ENCODE results near the gene SPATA18. TPM values are rescaled to one million over a fixed set of nuclear protein-coding genes. Genes with fewer than 3 reads are reported as not detected.

The SPATA18 gene
- total RNA-seq (2021; ENCODE audit: unreplicated experiment): 0.47 TPM
- 0.04 and 0.14 TPM in 2 replicates for polyA plus RNA-seq (2012)
- percentile 13 among the genes with signal in this experiment for Bru-seq, nascent RNA
- percentile 21 among the genes with signal in this experiment for BruChase-seq, experiment 1, labeled RNA remaining after a 6-hour chase
- BruChase-seq, experiment 2, labeled RNA remaining after a 2-hour chase: percentile 21 among the genes with signal in this experiment
- long read RNA-seq, partial matches to known transcripts: 0 of 1 reads
- long read RNA-seq, other reads (novel, unspliced or antisense): 1 of 1 reads

DNA sequence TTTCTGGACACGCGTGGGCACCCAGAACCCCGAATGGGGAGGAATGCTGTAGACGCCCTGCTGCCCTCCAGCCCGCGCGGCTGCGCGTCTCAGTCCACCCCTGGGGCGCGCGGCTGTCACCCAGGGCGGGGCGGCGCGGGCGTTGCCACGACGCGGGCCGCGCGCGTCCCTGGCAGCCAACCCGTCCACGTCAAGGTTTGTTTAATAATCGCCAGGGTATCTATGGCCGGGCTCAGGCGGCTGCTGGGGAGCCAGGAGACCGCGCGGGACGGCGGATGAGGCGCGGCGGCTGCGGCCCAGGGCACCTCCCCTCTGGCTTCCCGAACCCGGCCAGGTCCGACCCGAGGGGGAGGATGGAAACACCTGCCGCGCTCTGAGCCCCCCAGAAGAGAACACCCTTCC lies at the start of gene SPATA18:
Gene SPATA18 (plus strand): TSS at position 92 of the 402 bp plus-strand sequence. CDS start 401 bp downstream, outside the sequence.
- DNase-seq (ENCODE audit: low read depth, low spot score) (no peak), ATAC-seq (peak; percentile 66)
- Histone ChIP-seq H4K20me1 (ENCODE audit: insufficient read depth) (no peaks in the 10 kb centered on the region), H3K27me3 (ENCODE audit: insufficient read depth, low read length) (peaks cover 13% of the 10 kb centered on the region), H2AFZ (ENCODE audit: low read depth, low read length, poor library complexity, severe bottlenecking) (no peak within 1 kb of the TSS), H3K9me2 (ENCODE audit: insufficient read depth) (no peaks in the 10 kb centered on the region), H3K4me3 (replicated peaks in 1 of 2; ENCODE audit: low read depth in 1 of 2, low read length in 2 of 2) (peak within 1 kb of the TSS; percentile 23 to 37), H3K36me3 (ENCODE audit: control insufficient read depth in 1 of 2, insufficient read depth in 2 of 2, low read length in 2 of 2) (no peaks in the 10 kb centered on the region), H3K27ac (ENCODE audit: low read depth, low read length) (peak within 1 kb of the TSS; percentile 8; the same call in 1 of the 2 replicates), H3K4me2 (ENCODE audit: low read length) (peak within 1 kb of the TSS; percentile 59), H3K79me2 (ENCODE audit: insufficient read depth, low read length) (no peaks in the 10 kb centered on the region), H3K9ac (ENCODE audit: low read length) (no peak within 1 kb of the TSS), H3K9me3 (ENCODE audit: control insufficient read depth in 1 of 2, insufficient read depth in 1 of 2, low read depth in 1 of 2, low read length in 2 of 2) (no peaks in the 10 kb centered on the region), H3K4me1 (ENCODE audit: control insufficient read depth in 1 of 2, insufficient read depth in 2 of 2, low read length in 2 of 2) (no peaks in the 10 kb centered on the region; a peak in 1 of 4 replicates)
- TF ChIP-seq CEBPB (IDR thresholded peaks at IDR 0.05; ENCODE audit: low read depth): no peak
- no peak for TF ChIP-seq ZFX (IDR thresholded peaks at IDR 0.05)
- TF ChIP-seq ELF1 (IDR thresholded peaks at IDR 0.05; ENCODE audit: borderline replicate concordance, low read depth): no peak
- TF ChIP-seq JUND (IDR thresholded peaks at IDR 0.05): no peak
- TF ChIP-seq POLR2A (IDR thresholded peaks at IDR 0.05; ENCODE audit: borderline replicate concordance, extremely low read depth, insufficient read depth, insufficient read length): no peak
- TF ChIP-seq ATF3 (IDR thresholded peaks at IDR 0.05): no peak
- no TSS peak for BruUV-seq (replicated peaks)
- intact Hi-C loops (cut with micrococcal nuclease): no loop called here
- ChIA-PET POLR2A (no interaction called here), CTCF (no interaction called here), RAD21 (ENCODE audit: low non-redundant PET in 1 of 2, low total read pairs in 2 of 2, uncharacterized antibody in 2 of 2, unreplicated experiment in 2 of 2) (no interaction called here)

DNA sequence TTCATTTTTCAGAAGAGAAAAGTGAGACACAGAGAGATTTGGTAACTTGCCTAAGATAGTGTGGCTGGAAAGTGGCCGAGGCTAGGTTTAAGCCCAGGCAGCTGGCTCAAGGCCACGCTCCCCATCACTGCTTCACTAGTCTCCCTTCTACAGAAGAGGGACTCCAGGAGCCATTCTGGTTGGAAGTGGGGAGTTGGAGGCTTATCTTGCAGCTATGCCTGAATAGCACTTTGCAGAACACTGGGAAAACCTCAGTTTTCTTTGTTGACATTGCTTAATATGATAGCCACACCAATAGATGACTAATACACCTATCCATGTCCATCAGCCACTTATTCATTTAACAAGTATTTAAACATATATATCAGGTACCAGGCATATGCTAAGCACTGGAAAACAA lies 49.5 kb upstream of the SPATA18 start:
- intact Hi-C loops (cut with micrococcal nuclease): no loop called here
- ChIA-PET CTCF (no interaction called here), POLR2A (no interaction called here), RAD21 (ENCODE audit: low non-redundant PET in 1 of 2, low total read pairs in 2 of 2, uncharacterized antibody in 2 of 2, unreplicated experiment in 2 of 2) (no interaction called here)
- no TSS peak for BruUV-seq (replicated peaks)
- no peak overlapping the region for H3K4me3 ChIP-seq (replicated peaks in 1 of 2; ENCODE audit: low read depth in 1 of 2, low read length in 2 of 2)
- no peak overlapping the region for H3K4me2 ChIP-seq (ENCODE audit: low read length)
- no peak overlapping the region for H3K27ac ChIP-seq (ENCODE audit: low read depth, low read length)
- no peaks in the 10 kb centered on the region for H3K36me3 ChIP-seq (ENCODE audit: control insufficient read depth in 1 of 2, insufficient read depth in 2 of 2, low read length in 2 of 2)
- H3K9ac ChIP-seq (ENCODE audit: low read length): no peak overlapping the region
- H3K4me1 ChIP-seq (ENCODE audit: control insufficient read depth in 1 of 2, insufficient read depth in 2 of 2, low read length in 2 of 2): no peaks in the 10 kb centered on the region
- no peaks in the 10 kb centered on the region for H3K9me3 ChIP-seq (ENCODE audit: control insufficient read depth in 1 of 2, insufficient read depth in 1 of 2, low read depth in 1 of 2, low read length in 2 of 2)
- no peak overlapping the region for H2AFZ ChIP-seq (ENCODE audit: low read depth, low read length, poor library complexity, severe bottlenecking)
- H3K9me2 ChIP-seq (ENCODE audit: insufficient read depth): no peaks in the 10 kb centered on the region
- H4K20me1 ChIP-seq (ENCODE audit: insufficient read depth): no peaks in the 10 kb centered on the region
- H3K79me2 ChIP-seq (ENCODE audit: insufficient read depth, low read length): no peaks in the 10 kb centered on the region
- DNase-seq (ENCODE audit: low read depth, low spot score) (no peak), ATAC-seq (no peak)
- no peaks in the 10 kb centered on the region for H3K27me3 ChIP-seq (ENCODE audit: insufficient read depth, low read length)
- TF ChIP-seq RAD21 (IDR thresholded peaks at IDR 0.05; ENCODE audit: low read depth) (no peak), TCF7L2 (IDR thresholded peaks at IDR 0.05; ENCODE audit: borderline replicate concordance, extremely low read depth, insufficient read depth, insufficient read length) (no peak), YY1 (IDR thresholded peaks at IDR 0.05; ENCODE audit: extremely low read depth, insufficient replicate concordance, low read depth, low read length) (no peak), ZBTB33 (IDR thresholded peaks at IDR 0.05; ENCODE audit: extremely low read depth, insufficient replicate concordance, low read length) (no peak), ATF3 (IDR thresholded peaks at IDR 0.05) (no peak), JUND (IDR thresholded peaks at IDR 0.05) (no peak), EGR1 (IDR thresholded peaks at IDR 0.05; ENCODE audit: low read depth) (no peak), EZH2 (IDR thresholded peaks at IDR 0.05) (no peak), CEBPB (IDR thresholded peaks at IDR 0.05; ENCODE audit: low read depth) (no peak), ELF1 (IDR thresholded peaks at IDR 0.05; ENCODE audit: borderline replicate concordance, low read depth) (no peak)
- TF ChIP-seq, protein P1, sequence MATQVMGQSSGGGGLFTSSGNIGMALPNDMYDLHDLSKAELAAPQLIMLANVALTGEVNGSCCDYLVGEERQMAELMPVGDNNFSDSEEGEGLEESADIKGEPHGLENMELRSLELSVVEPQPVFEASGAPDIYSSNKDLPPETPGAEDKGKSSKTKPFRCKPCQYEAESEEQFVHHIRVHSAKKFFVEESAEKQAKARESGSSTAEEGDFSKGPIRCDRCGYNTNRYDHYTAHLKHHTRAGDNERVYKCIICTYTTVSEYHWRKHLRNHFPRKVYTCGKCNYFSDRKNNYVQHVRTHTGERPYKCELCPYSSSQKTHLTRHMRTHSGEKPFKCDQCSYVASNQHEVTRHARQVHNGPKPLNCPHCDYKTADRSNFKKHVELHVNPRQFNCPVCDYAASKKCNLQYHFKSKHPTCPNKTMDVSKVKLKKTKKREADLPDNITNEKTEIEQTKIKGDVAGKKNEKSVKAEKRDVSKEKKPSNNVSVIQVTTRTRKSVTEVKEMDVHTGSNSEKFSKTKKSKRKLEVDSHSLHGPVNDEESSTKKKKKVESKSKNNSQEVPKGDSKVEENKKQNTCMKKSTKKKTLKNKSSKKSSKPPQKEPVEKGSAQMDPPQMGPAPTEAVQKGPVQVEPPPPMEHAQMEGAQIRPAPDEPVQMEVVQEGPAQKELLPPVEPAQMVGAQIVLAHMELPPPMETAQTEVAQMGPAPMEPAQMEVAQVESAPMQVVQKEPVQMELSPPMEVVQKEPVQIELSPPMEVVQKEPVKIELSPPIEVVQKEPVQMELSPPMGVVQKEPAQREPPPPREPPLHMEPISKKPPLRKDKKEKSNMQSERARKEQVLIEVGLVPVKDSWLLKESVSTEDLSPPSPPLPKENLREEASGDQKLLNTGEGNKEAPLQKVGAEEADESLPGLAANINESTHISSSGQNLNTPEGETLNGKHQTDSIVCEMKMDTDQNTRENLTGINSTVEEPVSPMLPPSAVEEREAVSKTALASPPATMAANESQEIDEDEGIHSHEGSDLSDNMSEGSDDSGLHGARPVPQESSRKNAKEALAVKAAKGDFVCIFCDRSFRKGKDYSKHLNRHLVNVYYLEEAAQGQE (IDR thresholded peaks at IDR 0.05; ENCODE audit: low read depth): no peak
